ENCODE measurements around the gene HMGB1.

HMGB1 gene

DNA sequence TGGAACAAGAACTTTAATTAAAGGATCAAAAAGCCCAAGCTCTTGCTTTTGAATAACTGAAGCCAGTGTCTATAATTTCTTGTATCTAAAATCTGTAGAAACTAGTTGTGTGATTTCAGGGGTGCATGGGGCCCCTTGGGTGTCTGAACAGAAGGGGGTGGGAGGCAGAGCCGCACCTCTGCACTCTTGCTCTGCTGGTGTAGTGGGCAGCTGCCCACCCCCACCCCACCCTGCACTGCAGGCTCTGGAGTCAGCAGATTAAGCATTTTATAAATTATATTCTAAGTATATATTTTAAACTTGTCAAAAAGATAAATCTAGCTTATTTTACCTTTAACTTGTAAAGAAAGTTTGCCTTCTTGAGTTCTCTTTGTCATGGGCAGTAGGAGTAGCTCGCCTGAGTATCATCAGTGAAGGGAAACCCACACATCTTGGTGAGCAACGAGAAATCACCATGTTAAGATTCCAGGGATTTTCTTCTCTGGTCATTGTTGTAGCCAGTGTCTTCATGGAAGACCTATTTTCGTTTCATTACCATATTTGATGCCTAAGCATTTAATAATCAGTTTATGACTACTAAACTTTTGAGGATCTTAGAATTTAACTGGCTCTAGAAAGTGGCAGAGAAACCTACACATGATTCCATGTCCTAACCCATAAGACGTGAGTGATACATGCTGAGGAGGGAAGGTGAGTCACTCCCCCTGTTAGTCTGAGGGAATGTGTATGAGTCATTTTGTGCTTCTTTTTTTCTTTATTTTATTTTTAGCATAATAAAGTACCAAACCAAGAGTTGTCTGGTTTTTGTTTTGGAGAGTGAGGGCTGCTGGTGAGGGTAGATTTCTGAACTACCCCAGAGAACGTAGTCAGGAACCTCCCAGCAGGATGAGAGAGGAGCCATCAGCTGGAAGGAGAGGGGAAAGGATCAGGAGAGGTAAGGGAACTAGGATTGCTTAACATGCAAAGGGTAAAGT is 35.7 kb downstream of the HMGB1 start:
- DNase-seq: no peak

DNA sequence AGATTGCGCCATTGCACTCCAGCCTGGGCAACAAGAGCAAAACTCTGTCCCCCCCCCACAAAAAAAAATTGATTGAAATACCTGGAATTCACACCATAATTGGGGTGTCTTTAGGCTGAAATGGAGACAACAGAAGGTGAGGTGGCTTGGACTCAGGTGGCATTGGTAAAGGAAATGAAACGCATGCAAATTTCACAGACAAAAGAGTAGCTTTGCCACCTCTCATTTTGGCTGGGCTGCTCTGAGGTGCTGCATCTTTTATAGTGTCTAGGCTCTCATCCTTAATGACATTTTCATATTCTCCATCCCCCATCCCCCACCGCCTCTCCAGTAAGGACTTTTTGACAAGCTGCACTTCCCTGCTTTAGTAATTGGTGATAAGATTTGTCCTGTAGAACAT is 36.5 kb downstream of the HMGB1 start:
- no peak for DNase-seq

DNA sequence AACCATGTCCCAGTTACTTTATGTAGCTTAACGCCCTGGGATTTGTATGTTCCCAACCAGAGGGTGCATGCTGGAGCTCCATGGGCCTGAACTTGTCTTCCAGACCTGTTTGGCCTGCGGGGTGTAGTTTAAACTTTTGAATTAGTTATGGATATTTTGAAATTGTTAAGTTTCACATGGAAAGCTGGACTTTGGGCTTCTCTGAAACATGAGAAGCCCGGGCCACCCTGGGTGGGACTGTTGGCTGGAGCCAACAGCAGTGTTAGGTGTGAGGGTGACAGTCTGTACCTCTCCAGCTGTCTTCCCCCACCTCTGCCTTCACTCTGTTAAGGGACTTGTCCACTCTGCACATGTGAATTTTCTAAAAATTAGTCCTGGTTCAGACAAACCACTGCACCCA is 41.8 kb downstream of the HMGB1 start:
- DNase-seq: no peak

DNA sequence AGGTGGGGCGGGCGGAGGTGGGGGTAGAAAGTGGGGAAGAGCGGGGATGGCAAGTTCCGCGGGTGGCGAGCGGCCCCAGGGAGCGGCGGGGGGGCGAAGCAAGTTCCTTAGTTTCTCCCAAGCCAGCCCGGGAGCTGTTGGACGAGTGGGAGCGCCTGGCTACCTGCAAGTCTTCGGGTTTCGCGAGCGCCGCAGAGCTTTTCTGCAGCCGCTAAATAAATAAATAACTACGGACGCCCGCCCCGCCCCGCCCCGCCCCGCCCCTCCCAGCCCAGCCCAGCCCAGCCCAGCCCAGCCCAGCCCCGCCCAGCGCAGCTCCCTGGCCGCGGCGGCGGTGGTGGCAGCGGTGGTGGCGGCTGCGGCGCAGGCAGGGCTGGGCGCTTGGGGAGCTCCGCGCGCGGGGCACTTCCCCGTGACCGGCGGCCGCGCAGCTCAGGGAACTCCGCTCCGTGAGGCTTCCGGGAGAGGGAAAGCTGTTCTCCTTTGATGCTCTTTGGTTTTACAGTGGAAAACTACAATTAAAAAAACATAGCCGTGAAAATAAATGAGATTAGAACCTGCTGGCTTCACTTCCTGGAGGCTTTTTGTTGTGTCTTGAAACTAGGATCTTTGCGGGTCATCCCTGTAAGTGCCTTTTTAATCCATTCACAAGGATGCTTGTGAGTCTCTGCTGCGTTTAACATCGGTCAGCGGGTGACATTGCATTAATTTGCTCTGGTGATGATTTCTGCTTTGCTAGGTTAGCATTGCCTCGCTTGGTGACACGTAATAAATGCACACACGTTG is 43.5 kb downstream of the HMGB1 start, which contains the start of gene UBE2L5:
Gene UBE2L5, plus strand, starts transcription at position 440 of the 786 bp plus-strand sequence. CDS start 5,498 bp downstream, outside the sequence.
- peak; percentile 14 for DNase-seq

DNA sequence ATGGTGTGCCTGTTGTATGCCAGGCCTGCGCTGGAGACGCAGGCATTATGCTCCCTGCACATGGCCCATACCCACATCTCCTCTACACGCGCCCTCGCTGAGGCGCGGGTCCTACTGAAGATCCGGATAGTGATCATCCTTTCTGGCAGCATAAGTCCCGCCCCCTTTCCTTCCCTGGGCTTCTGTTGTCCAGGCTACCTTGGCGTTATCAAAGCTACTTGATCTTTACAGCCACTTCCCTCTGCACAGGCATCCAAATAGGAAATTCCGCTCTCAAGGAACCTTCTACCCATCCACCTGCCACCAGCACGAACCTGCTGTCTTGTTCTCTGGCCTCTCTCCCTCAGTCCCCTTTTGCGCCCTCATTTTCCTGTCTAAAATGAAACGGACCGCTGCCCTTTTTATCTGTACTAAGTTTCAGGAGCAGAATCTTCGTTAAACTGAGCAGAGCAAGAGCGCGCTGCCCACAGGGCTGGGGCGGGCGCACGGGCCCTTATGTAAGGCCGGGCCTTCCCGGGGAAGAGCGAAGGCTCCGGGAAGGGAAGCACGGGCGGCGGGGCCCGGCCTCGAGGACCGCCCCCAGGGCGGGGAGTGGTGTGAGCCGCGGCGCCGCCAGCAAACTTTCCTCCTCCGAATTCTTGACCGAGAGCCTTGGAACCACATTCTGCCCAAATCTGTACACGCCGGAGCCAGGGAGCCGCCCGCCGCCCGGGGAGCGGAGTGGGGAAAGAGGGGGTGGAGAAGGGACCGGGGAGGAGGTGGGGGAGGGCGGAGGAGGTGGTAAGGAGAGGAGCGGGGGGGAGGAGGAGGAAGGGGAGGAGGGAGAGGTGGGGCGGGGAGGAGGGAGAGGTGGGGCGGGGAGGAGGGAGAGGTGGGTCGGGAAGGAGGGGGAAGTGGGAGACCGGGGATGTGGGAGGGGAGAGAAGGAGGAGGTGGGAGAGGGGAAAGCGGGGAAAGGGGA is 44.4 kb downstream of the HMGB1 start:
- DNase-seq: peak; percentile 8

DNA sequence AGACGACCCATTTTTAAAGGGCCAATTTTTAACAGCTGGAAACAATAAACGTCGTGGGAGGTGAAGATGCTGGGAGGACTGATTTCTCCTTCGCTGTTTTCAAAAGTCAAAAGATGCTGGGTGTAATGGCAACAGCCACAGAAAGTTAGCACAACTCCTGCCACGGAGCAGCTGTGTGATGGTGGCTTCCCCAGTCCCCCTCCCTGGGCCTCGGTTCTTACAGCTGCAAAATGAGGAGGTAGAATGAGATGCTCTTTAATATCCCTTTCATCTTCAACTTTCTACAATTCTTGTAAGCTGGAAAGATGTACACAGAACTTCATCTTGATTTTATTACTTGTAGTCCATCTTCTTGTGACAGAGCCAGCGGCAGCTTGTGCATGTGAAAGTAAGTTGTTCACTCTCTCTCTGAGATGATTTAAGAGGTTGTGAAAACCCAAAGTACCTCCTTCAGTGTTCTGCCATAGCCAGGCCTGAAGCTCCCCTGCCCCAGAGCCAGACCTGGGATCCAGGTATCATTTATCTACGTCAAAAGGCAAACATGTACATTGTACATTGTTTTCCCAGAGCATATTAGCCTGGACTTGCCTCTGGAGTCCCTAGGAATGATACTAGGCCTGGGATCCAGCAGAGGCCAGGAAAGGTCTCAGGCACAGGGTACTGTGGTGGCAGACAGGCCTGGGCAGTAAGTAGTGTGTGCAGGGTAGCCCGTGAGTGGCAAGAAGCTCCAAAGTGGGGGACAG is 46.8 kb downstream of the HMGB1 start:
- no peak for DNase-seq

DNA sequence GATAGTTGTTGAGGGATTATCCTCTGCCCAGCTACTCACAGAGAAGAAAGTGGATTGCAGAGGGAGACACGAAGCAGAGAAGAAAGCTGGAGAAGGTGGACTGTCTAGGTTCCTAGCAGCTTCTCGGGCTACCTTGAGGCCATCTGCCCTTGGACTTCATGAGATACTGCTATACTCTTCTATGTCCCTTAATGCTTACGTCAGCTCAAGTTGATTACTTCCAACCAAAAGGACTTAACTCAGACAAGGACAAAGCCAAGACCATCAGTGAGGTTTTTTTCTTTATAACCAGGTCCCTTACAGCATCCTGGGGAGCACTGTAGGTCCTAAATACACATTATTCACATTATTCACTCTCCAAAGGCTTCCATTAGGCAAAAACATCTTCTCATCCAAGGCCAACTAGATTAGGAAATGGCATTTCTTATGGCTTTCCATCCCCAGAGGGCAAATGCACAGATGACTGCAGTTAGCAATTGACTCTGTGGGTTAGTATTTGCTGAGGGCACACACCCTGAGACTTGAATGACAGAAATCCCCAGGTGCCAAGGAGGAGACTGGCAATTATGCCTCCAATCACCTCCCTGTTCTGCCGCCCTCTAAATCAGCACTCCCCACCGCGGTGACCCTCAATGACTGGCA is 47.5 kb downstream of the HMGB1 start:
- DNase-seq: no peak

DNA sequence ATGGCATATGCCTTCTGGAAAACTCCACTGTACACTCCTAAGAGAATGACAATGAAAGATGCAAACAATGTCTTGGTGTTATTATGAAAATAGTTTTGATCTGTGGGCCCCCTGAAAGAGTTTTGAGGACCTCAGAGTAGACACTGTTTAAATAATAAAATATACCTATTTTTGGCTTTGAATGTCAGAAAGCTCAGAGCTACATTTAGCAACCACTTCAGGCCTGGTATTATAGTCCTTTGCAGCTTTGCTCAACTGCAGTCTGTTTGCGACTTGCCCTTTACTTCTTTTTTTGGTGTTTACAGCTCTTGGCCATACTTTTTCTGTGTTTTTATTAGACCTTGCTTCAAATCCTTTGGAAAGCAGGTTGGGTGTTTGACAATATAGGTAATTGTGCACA is 49.3 kb downstream of the HMGB1 start:
- DNase-seq: no peak

DNA sequence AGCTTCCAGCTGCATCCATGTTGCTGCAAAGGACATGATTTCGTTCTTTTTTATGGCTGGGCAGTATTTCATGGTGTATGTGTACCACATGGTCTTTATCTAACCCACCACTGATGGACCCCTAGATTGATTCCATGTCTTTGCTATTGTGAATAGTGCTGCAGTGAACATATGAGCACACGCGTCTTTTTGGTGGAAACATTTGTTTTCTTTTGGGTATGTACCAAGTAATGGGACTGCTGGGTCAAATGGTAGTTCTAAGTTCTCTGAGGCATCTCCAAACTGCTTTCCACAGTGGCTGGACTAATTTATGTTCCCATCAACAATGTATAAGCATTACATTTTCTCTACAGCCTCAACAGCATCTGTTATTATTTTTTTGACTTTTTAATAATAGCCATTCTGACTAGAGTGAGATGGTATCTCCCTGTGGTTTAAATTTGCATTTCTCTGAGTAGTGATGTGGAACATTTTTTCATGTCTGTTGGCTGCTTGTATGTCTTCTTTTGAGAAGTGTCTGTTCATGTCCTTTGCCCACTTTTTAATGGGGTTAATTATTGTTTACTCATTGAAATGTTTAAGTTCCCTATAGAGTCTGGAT is 50.2 kb downstream of the HMGB1 start:
- DNase-seq: no peak

DNA sequence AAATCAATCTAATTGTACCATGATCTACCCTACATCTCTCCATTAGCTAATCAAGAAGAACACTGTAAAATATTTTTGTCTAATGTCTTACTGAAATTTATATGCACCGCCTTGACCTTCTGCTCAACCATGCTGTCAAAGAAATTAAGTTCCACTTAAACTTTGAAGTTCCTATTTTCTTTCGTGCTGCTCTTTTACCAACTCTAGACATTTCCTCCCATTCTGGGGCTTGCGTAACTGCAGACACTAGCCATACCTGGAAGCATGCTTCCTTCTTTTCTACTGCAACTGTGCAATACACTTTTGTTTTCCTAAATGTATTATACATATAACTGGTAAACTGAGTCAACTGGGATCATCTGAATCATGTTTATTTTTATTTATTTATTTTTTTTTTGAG is 51.9 kb downstream of the HMGB1 start:
- no peak for DNase-seq

DNA sequence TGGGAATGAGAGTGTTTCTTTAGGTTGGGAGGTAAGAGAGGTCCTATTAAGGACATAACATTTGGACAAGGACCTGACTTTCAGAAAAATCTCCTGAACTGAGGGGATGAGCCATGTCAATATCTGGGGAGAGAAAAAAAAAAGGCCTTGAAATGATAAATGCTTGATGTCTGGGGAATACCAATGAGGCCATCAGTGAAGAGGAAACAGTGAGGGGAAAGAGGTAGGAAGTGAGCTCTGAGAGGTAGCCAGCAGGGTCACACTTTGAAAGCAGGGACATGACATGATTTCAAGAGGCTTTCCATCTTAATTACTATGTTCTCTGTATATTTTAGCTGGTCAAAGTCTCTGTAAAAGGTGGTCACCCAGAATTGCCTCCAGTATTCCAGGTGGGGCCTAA is 53.4 kb downstream of the HMGB1 start:
- DNase-seq: no peak

DNA sequence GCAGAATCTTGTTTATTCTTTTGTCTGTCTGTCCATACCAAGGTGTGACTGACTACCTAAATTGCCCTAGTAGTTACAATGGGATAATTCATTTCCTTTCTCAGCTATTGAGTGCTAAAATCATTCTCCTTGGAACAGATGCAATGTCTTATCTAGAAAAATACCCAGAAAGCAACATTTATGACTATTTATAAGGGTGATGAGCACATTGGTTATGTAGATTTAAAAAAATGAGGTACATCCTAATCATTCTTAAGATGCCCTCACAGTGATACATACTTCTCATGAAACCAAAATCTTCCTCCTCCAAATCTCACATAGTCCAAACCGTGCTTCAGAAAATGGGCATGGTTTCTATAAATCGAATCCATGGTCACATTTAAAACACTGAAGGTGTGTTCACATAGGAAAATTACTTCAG is 55.0 kb downstream of the HMGB1 start:
- DNase-seq: no peak

DNA sequence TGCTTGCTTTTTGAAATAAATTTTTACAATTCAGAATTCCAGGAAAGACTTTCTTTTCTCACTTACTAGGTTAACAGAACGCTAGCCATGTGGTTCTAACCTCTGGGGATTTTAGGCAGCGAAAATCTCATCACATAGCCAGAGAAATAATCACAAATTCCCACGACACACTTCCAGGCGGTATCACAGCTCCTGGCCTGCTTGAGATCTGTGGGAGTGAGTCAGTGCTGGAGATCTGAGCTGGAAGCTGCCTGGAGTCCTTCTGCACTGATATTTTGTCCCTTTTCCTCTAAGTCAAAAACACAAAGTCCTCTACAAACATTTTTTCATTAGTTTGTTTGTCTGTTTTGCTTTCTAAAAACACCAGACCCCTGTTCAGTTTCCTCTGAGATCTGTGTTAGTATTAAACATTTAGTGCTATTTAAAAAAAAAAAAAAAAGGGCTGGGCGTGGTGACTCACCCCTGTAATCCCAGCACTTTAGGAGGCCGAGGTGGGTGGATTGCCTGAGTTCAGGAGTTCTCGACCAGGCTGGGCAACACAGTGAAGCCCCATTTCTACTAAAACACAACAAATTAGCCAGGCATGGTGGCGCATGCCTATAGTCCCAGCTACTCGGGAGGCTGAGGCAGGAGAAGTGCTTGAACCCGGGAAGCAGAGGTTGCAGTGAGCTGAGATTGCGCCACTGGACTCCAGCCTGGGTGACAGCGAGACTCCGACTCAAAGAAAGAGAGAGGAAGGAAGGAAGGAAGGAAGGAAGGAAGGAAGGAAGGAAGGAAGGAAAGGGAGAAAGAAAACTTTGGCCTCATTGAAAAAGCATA is 55.6 kb downstream of the HMGB1 start:
- DNase-seq: no peak

DNA sequence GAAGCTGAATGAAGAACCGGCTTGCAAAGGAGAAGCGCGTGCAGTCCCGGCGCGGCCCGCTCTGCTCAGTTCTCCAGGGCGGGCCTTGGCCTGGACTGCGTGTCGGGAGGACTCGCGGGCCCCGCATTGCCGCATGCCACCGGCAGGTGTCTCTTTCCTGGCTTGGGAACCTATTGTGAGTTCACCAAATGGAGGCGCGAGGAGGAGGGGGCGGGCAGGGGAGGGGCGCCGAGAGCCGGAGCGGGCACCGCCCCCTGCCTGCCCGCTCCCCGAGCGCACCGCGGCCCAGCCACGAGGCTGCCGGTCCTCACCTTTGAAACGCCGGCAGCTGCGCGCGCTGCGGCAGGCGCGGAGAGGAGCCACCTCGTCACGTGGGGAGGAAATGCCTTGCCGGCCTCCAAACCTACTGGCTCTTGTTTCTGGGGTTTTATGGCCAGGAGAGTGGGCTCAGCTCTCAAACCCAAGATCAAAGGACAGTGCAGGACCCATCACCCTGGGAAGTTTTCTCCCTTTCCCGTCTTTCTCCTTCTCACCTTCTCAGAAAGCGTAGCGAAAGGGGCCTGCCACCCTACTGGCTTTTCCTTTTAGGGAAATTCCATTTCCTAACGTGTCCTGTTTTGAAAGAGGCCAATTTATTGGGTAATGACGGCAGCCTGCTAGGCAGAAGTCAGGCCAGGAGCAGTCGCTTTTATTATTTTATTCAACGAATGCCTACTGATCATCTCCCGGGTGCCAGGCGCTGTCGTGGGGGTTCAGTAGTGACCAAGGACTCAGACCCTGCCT is 57.2 kb downstream of the HMGB1 start:
- peak; percentile 50 for DNase-seq

DNA sequence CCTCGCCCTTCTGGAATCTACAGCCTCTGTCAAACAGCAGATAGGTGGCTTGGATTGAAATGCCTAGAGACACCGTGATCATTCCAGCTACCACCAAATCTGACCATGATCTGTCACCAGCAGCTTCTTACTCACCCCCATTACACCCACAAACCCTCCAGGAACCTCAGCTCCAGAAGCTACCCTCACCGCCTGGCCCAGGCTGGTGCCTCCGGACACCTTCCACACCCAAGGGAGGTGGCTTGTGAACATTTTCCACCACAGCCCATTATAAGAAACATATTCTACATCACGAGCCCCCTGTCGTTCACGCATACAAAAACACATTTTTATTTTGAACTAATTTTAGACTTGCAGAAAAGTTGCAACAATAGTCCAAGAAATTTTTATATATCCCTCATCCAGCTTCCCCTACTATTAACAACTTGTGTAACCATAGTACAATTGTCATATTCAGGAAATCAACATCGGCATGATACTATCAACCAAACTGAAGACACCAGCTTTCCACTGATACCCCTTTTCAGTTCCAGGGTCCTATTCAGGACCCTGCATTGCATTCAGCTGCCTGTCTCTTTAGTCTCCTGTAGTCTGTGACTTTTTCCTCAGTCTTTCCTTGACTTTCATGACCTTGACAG is 58.8 kb downstream of the HMGB1 start:
- no peak for DNase-seq

All from NCI-H2029 (cell line).